ENCODE results near the gene NEK7.

GRCh38 chr1:198175423-198176170 is 18.8 kb downstream of the NEK7 start:
- TF ChIP-seq CTCF (IDR thresholded peaks at IDR 0.05) (no peak), POLR2A (IDR thresholded peaks at IDR 0.05) (no peak)
